Kidney tubule cell (primary cell): ENCODE data around the gene TFPI.
"Not testable (repeated sequence)": the region's sequence is repeated elsewhere in the genome, so short reads cannot be mapped to it uniquely, and the experiment has no call there.

Experiments used
- DNase-seq: peaks from one replicate; pipeline ENCODE4 v3.0.0-alpha.2; 2018; ENCODE audit warnings: low spot score

TFPI gene

GRCh38 chr2:187527262-187527661 lies 27.0 kb downstream of the TFPI start:
- DNase-seq = no peak

- DNase-seq = no peak
Measured at GRCh38 chr2:187526792-187527191, 27.4 kb downstream of the TFPI start.

DNA sequence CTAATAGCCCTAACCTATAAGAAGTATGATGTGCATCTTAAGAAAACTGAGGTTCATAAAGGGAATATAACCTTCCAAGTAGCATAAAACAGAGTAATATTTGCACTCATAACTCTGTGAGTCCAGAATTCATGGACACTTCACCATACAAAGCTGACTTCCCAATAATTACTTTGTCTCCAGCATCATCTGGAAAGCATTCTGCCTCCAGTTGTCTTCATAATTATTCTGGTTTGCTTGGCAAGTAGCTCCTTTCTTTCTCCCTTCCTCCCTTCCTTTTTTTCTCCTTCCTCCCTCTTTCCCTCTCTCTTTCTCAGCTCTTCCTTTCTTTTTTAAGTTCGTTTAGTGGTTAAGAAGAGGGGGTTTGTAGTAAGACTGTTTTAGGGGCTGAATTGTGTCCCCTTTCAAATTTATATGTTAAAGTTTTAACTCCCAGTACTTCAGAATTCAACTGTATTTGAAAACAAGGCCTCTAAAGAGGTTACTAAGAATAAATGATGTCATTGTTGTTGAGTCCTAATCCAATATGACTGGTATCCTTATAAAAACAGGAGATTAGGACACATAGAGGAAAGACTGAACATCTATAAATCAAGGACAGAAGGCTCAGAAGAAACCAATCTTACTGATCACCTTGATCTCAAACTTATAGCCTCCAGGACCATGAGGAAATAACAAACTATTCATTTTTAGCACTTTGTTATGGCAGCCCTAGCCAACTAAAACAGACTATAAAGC lies 28.9 kb downstream of the TFPI start:
- no peak for DNase-seq

DNA sequence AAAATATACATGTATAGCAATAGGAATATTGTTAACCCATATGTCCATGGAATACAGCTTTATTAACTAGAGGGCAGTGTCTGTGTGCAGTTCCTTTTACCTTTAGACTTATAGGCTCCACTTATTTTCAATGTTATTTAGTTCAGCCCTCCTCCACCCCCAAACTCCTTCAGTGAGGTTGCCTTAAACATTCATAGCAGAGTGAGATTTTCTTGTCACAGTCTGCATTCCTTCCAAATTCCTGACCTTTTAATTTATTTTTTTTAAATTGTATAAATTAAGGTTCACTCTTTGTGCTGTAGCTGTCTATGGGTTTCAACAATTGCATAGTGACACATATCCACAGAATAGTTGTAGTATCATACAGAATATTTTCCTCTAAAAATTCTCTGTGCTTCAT lies 30.9 kb downstream of the TFPI start:
- no peak for DNase-seq

- DNase-seq = no peak
Measured at GRCh38 chr2:187520121-187520624, 34.1 kb downstream of the TFPI start.

DNA sequence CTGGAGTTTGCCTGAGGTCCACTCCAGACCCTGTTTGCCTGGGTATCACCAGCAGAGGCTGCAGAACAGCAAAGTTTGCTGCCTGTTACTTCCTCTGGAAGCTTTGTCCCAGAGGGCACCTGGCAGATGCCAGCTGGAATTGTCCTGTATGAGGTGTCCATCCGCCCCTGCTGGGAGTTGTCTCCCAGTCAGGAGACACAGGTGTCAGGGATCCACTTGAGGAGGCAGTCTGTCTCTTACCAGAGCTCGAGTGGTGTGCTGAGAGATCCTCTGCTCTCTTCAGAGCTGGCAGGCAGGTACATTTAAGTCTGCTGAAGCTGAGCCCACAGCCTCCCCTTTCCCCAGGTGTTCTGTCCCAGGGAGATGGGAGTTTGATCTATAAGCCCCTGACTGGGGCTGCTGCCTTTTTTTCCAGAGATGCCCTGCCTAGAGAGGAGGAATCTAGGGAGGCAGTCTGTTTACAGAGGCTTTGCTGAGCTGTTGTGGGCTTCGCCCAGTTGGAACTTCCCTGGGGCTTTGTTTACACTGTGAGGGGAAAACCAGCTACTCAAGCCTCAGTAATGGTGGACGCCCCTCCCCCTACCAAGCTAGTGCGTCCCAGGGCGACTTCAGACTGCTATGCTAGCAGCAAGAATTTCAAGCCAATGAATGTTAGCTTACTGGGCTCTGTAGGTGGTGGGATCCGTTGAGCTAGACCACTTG lies 34.7 kb downstream of the TFPI start:
- DNase-seq = no peak

GRCh38 chr2:187517750-187518361 lies 36.4 kb downstream of the TFPI start:
- not testable (repeated sequence) for DNase-seq

DNA sequence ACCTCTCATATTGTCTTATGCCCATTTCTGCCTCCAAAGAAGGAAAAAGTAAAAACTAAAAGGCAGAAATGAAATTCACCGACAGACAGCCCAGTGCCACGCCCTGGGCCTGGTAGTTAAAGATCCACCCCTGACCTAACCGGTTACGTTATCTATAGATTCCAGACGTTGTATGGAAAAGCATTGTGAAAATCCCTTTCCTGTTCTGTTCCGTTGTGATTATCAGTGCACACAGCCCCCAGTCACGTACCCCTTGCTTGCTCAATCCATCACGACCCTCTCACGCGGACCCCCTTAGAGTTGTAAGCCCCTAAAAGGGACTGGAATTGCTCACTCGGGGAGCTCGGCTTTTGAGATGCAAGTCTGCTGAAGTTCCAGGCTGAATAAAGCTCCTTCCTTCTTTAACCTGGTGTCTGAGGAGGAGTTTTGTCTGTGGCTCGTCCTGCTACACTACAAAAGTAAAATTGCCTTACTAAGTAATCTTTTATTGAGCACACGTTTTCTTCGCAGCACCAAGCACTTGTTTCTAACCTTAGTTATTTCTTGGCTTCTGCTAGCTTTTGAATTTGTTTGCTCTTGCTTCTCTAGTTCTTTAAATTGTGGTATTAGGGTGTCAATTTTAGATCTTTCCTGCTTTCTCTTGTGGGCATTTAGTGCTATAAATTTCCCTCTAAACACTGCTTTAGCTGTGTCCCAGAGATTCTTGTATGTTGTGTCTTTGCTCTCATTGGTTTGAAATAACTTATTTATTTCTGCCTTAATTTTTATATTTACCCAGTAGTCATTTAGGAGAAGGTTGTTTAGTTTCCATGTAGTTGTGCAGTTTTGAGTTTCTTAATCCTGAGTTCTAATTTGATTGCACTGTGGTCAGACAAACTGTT lies 37.4 kb downstream of the TFPI start:
- DNase-seq = not testable (repeated sequence)

- no peak for DNase-seq
Measured at GRCh38 chr2:187514930-187515329, 39.3 kb downstream of the TFPI start.

DNA sequence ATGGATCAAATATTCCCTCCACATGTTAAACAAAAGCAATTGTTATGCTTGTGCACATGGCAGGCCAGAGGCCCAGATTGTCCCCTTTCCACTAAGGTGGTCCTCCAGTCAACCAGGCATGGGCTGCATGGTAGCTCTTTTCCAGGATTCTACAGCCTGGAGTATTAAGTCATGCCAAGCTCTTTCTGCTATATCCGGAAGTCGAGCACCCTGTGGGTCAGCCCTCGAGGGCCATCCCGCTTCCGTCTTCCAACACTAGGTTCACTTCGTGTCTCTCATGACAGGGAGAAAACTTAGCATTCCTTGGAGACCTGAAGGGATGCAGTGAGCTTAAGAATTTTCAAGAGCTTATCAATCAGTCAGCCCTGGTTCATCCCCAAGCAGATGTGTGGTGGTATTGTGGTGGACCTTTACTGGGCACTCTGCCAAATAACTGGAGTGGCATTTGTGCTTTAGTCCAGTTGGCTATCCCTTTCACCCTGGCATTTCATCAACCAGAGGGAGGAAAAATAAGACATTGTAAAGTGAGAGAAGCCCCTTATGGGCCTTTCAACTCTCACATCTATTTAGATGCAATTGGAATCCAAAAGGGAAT lies 39.9 kb downstream of the TFPI start:
- not testable (repeated sequence) for DNase-seq

DNA sequence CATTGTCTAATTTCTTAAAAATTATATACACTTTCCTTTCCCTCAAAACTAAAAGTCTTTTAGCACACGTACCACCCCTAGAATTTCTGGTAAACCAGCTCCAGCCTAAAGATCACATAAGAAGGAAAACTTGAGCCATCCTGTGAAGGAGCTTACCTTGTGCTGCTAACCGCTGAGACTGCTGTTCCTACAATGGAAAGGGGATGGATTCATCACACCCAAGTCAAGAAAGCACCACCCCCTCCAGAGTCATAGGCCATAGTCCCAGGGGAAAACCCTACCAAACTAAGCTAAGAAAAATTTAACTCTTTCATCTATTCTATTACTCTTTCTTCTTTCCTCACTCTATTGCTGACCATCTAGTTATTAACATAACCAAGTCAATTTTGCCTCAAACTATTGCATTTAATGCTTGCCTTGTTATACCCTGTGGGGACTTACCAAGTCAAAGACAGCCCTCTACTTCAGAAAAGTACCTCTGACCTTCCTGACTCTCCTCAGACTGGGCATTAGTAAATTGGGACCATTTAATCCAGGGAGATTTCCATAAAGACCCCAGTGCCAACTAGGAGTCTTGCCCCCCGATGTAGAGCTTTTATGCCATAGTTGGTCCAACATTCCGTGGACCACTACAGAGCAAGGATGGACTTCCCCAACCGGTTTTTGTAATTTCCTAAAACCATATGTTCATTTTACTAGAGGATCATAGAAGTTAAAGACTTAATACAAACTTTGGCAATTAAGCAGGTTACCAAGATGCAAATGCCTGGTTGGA lies 40.6 kb downstream of the TFPI start:
- peak; percentile 36 for DNase-seq

- DNase-seq = no peak
Measured at GRCh38 chr2:187511356-187512315, 42.6 kb downstream of the TFPI start.

DNA sequence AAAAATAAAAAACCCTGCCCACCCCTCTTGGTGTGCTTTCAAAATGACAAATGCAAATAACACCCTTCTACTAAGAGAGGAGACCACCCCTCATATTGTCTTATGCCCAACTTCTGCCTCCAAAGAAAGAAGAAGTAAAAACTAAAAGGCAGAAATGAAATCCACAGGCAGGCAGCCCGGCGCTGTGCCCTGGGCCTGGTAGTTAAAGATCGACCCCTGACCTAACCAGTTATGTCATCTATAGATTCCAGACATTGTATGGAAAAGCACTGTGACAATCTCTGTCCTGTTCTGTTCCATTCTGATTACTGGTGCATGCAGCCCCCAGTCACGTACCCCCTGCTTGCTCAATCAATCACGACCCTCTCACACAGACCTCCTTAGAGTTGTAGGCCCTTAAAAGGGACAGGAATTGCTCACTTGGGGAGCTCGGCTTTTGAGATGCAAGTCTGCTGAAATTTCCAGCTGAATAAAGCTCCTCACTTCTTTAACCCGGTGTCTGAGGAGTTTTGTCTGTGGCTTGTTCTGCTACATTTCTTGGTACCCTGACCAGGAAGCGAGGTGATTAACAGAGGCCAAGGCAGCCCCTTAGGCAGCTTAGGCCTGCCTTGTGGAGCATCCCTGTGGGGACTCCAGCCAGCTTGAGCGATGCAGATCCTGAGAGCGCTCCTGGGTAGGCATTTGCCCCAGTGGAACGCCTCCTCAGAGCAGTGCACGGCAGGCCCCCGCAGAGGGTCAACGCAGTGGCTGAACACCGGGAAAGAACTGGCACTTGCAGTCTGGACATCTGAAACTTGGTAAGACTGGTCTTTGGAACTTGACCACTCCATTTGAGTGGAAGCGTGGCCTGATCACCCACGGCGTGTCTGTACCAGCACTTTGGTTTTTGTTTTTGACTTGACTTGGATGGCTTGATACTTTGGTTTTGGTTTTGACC lies 43.5 kb downstream of the TFPI start:
- not testable (repeated sequence) for DNase-seq

DNA sequence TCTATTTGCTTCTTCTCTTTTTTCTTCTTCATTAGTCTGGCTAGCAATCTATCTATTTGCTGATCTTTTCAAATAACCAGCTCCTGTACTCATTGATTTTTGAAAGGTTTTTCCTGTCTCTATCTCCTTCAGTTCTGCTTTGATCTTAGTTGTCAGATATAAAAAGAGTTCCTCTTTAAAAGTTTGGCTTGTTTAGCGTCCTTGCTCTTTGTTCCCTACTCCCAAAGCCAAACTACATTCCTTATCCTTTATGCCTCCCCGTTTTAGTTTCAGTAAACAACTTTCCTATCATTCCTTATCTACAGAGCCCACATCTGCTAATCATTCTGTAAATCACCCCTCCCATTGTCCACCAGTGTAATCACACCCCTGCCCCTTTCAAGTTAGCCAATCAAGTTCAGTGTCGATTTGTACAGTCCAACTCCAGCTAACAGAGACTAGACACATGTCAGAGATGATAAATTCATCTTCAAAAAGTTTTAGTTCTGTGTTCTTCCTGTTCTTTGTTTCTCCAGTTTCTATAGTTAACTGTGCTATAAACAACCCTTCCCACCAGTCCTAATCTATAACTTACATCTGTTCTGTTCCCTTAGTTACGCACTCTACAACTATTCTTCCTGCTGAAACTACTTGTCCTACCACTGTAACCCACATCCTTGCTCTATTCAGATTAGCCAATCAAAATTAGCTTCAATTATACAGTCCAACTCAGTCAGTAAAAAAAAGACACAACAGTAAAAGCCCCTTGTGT lies 44.4 kb downstream of the TFPI start:
- no peak for DNase-seq

- DNase-seq = no peak
Measured at GRCh38 chr2:187506416-187506815, 47.8 kb downstream of the TFPI start.

DNA sequence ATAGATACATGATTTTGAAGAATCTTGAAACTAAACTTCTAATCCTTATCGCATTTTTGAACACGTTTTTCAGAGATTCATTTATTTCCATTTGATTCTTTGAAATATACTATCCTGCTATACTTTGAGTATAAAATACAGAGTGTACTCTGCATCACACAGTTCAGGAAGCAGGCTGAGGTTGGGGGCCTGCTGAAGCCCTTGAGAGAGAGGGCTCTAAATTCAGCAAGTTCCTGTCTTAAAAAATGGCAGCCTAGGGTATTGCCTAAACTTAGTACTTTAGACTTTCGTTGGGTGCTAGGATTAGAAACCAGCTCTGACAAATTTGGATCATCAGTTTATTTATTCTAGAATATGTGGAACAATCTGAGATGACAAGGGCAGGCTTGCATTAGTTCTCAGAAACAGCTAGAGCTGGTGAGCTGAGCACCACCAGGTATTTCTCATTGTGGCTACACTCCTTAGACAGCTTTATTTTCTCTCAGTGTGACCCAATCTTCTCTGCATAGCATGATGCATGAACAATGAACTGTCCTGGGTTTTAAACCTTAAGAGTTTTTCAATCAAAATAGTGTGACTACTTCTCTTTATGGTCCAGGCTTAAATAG lies 49.1 kb downstream of the TFPI start:
- no peak for DNase-seq

DNA sequence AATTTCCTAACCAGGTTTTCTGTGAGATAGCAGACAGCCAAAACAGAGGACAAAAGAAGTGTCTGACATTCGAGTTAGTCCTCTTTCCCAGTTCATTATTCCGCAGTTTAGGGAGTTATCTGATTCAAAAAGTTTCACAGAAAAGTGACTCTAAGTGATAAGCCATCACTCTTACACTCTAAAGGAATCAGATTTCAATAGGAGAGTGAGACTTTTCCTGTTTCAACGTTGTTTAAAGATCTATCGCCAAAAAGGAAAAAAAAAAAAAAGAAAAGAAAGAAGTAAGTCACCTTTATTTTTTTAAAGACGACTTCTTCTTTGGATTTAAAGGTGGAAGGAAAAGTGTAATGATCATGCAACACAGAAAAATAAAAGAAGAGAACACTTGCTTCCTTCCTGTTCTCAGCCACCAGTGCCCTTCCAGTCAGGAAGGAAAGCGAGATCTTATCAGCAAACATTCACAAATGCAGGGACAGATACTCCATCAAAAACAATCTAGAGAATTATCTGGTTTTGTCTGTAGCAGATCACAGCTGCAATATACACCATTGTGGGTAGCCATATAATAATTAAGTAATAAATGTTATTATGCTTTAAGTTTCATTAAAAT lies 49.8 kb downstream of the TFPI start:
- no peak for DNase-seq
